Endothelial cell of umbilical vein (primary cell): ENCODE measurements around the gene IPO13. TPM values are rescaled to one million over a fixed set of nuclear protein-coding genes. Genes with fewer than 3 reads are reported as not detected.

ENCODE experiments used
- BruUV-seq: library from RNA; stranded (reverse); fragments of 400-500 nt; replicated peaks from 2 replicates; lab custom pipeline; 2021; lab: Mats Ljungman, UMichigan
- CTCF ChIA-PET: fragments of 300-600, 350-600 bp; sonication (Branson Sonifier 250); formaldehyde crosslinking; loops from one replicate; lab custom pipeline; 2021; ENCODE audit warnings: antibody characterized with exemption, inconsistent platforms; lab: Charles Lee
- POLR2A ChIA-PET: fragments of 300-600, 350-600 bp; sonication (Branson Sonifier 250); formaldehyde crosslinking; loops from one replicate; lab custom pipeline; 2021; ENCODE audit warnings: antibody characterized with exemption, inconsistent platforms; lab: Charles Lee
- DNase-seq: peaks from one replicate; pipeline ENCODE4 v3.0.0-alpha.2; 2011; ENCODE audit warnings: low read depth, low spot score
- FAIRE-seq: peaks from 2 replicates; lab custom pipeline; 2011; peaks lifted over from hg19 to GRCh38; lab: Jason Lieb, UNC
- H2AFZ ChIP-seq: 2 replicates; pipeline ENCODE4 v1.6.0; 2012; ENCODE audit warnings: low read depth, low read length, control low read depth, inconsistent platforms
- H3K27ac ChIP-seq: 2 replicates; pipeline ENCODE4 v1.5.1; 2011; ENCODE audit warnings: low read depth, mild to moderate bottlenecking, control low read depth, low read length, moderate library complexity; ENCODE audit not compliant: insufficient read depth
- H3K27me3 ChIP-seq, 2 experiments: 2 replicates each; pipeline versions ENCODE4 v1.6.0 to v1.6.1; 2011; ENCODE audit warnings: low read length in 2 of 2, mixed read lengths in 1 of 2; ENCODE audit not compliant: control insufficient read depth in 2 of 2, insufficient read depth in 2 of 2
- H3K36me3 ChIP-seq, 2 experiments: 2 replicates in 1 of 2; 3 replicates in 1 of 2; pipeline ENCODE4 v1.5.1; 2011; ENCODE audit warnings: low read length in 2 of 2, mild to moderate bottlenecking in 1 of 2, moderate library complexity in 1 of 2; ENCODE audit not compliant: control insufficient read depth in 2 of 2, insufficient read depth in 2 of 2; ENCODE audit errors: extremely low read depth in 1 of 2
- H3K4me1 ChIP-seq: 3 replicates; pipeline ENCODE4 v1.5.1; 2011; ENCODE audit warnings: mild to moderate bottlenecking, low read length; ENCODE audit not compliant: control insufficient read depth, insufficient read depth; ENCODE audit errors: extremely low read depth
- H3K4me2 ChIP-seq: 2 replicates; pipeline ENCODE4 v1.6.1; 2011; ENCODE audit warnings: low read length, control low read depth, mixed read lengths; ENCODE audit not compliant: insufficient read depth
- H3K4me3 ChIP-seq, 3 experiments: fragments of 200-600 bp in 1 of 3; sonication (generic), shearing (Covaris generic) in 1 of 3; replicated peaks in 1 of 3; 2 replicates each; pipeline ENCODE4 v1.5.1; 2011 to 2016; ENCODE audit warnings: control low read depth in 3 of 3, low read length in 3 of 3, mild to moderate bottlenecking in 2 of 3, inconsistent platforms in 1 of 3, low read depth in 1 of 3, moderate library complexity in 1 of 3; ENCODE audit not compliant: insufficient read depth in 1 of 3
- H3K79me2 ChIP-seq: 2 replicates; pipeline ENCODE4 v1.6.0; 2012; ENCODE audit warnings: low read length, inconsistent platforms; ENCODE audit not compliant: control insufficient read depth, insufficient read depth
- H3K9ac ChIP-seq: replicated peaks from 2 replicates; pipeline ENCODE3; 2011; ENCODE audit warnings: low read length, control low read depth; ENCODE audit not compliant: insufficient read depth; ENCODE audit errors: extremely low read depth
- H3K9me1 ChIP-seq: replicated peaks from 3 replicates; pipeline ENCODE4 v1.6.0; 2011; ENCODE audit warnings: mild to moderate bottlenecking, low read length; ENCODE audit not compliant: control insufficient read depth, insufficient read depth; ENCODE audit errors: extremely low read depth
- H3K9me3 ChIP-seq: replicated peaks from 2 replicates; pipeline ENCODE4 v1.5.1; 2012; ENCODE audit warnings: low read length, inconsistent platforms; ENCODE audit not compliant: control insufficient read depth, insufficient read depth
- H4K20me1 ChIP-seq: replicated peaks from 2 replicates; pipeline ENCODE3; 2011; ENCODE audit warnings: mild to moderate bottlenecking, low read length; ENCODE audit not compliant: control insufficient read depth, insufficient read depth; ENCODE audit errors: extremely low read depth
- CTCF ChIP-seq, 2 donors: IDR thresholded peaks; 1 replicate in 1 of 2; 2 replicates in 1 of 2; pipeline ENCODE4 v1.5.1; 2011; ENCODE audit warnings: low read length in 2 of 2, mild to moderate bottlenecking in 2 of 2, moderate library complexity in 2 of 2, control low read depth in 1 of 2, inconsistent platforms in 1 of 2, low read depth in 1 of 2; ENCODE audit not compliant: insufficient read depth in 1 of 2; ENCODE audit errors: extremely low read depth in 1 of 2
- FOS ChIP-seq: IDR thresholded peaks from 2 replicates; pipeline ENCODE4 v1.6.1; 2011; ENCODE audit warnings: mild to moderate bottlenecking, low read length, moderate library complexity, borderline replicate concordance; ENCODE audit not compliant: insufficient read depth
- dilution Hi-C: fragments of 300-500 bp; cut with MboI; formaldehyde crosslinking; loops from one replicate; pipeline ENCODE4 v1.15.0; 2019; ENCODE audit warnings: low sequenced_read_pairs; ENCODE audit not compliant: extremely low pct_ligation_motif_present
- intact Hi-C: fragments of 100-400 bp; cut with micrococcal nuclease; formaldehyde crosslinking; loops from one replicate; pipeline ENCODE4 v1.10.0; 2022
- polyA plus RNA-seq, 4 experiments: library from polyadenylated mRNA; depleted of rRNA in 3 of 4; stranded (reverse) in 3 of 4; unstranded in 1 of 4; fragments of >200 nt; gene quantifications; 2 replicates each; pipeline versions ENCODE4 v1.2.1 to v1.2.3, GENCODE V29; 2011 to 2012; ENCODE audit warnings: missing spikeins in 1 of 4
- total RNA-seq: library from RNA; stranded (reverse); gene quantifications from 2 replicates; pipeline ENCODE4 v1.2.3, GENCODE V29; 2021
- TF ChIP-seq, protein P1 (sequence below): IDR thresholded peaks from 2 replicates; pipeline ENCODE4 v1.6.1; 2011; ENCODE audit not compliant: insufficient read depth, insufficient read length

IPO13 gene
- total and polyA plus RNA-seq, 2 donors (not counting 3 experiments of a cell fraction or from before 2014, with no cell fraction given): 28.9 to 29.3 TPM

- no peaks in the 10 kb centered on the region for H3K4me1 ChIP-seq
- H3K9ac ChIP-seq: no peak overlapping the region
- dilution Hi-C loops (no loop called here), intact Hi-C loops (no loop called here)
- H4K20me1 ChIP-seq: no peaks in the 10 kb centered on the region
- no peak overlapping the region for H2AFZ ChIP-seq
- H3K9me3 ChIP-seq: no peaks in the 10 kb centered on the region
- no peak for TF ChIP-seq FOS
- TF ChIP-seq, protein P1, sequence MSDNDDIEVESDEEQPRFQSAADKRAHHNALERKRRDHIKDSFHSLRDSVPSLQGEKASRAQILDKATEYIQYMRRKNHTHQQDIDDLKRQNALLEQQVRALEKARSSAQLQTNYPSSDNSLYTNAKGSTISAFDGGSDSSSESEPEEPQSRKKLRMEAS: no peak
- BruUV-seq: no TSS peak
- no peaks in the 10 kb centered on the region for H3K79me2 ChIP-seq
- DNase-seq (no peak), FAIRE-seq (no peak)
- H3K9me1 ChIP-seq: no peaks in the 10 kb centered on the region
- POLR2A ChIA-PET: no interaction called here
- no peaks in the 10 kb centered on the region for H3K36me3 ChIP-seq
- H3K27ac ChIP-seq: no peak overlapping the region
- CTCF ChIA-PET: interaction anchor here (0.9 to 3.7 kb wide), 4 partner anchors 15 to 149 kb away, joined by 3 to 14 read pairs (median 9); partner anchors contain the start of gene ARTN
- no peaks in the 10 kb centered on the region for H3K27me3 ChIP-seq
- no peak overlapping the region for H3K4me2 ChIP-seq
- no peak overlapping the region for H3K4me3 ChIP-seq
These were observed 34.1 kb upstream of the IPO13 start for GRCh38 chr1:43912607-43913006.

GRCh38 chr1:43913051-43913501 lies 33.7 kb upstream of the IPO13 start:
- intact Hi-C loops (no loop called here), dilution Hi-C loops (no loop called here)
- no peak for FAIRE-seq
- Histone ChIP-seq H3K4me2 (no peak overlapping the region), H3K79me2 (no peaks in the 10 kb centered on the region), H3K9ac (no peak overlapping the region), H3K9me1 (no peaks in the 10 kb centered on the region), H3K27ac (no peak overlapping the region), H3K36me3 (no peaks in the 10 kb centered on the region), H3K4me1 (no peaks in the 10 kb centered on the region), H3K9me3 (no peaks in the 10 kb centered on the region), H4K20me1 (no peaks in the 10 kb centered on the region), H3K4me3 (no peak overlapping the region), H2AFZ (no peak overlapping the region), H3K27me3 (no peaks in the 10 kb centered on the region)
- ChIA-PET POLR2A (no interaction called here), CTCF (interaction anchor here (2.0 to 3.7 kb wide), 3 partner anchors 16 to 150 kb away, joined by 4 to 14 read pairs (median 14); partner anchors contain the start of gene ARTN)
- no TSS peak for BruUV-seq
- DNase-seq: no peak
- no peak for TF ChIP-seq CTCF (IDR thresholded peaks at IDR 0.05; ENCODE audit: extremely low read depth in 1 of 2, insufficient read depth in 1 of 2, low read depth in 1 of 2, low read length in 2 of 2)
